Left renal pelvis (tissue), 4 donors: Measurements from ENCODE around the gene MALRD1. TPM values are rescaled to one million over a fixed set of nuclear protein-coding genes. Genes with fewer than 3 reads are reported as not detected.

Source experiments
- DNase-seq, 4 donors: peaks; one replicate each; pipeline ENCODE4 v3.0.0-alpha.2; 2013; ENCODE audit warnings: low read depth in 4 of 4, low spot score in 3 of 4
- polyA plus RNA-seq, 4 donors: library from polyadenylated mRNA; unstranded; fragments of 120-200 nt; gene quantifications; one replicate each; pipeline ENCODE4 v1.2.1, GENCODE V29; 2013; ENCODE audit not compliant: insufficient read length in 4 of 4

MALRD1 gene
- polyA plus RNA-seq: 1 to 10 TPM; 2.0 to 3.4 (median 2.4) TPM

- no peak for DNase-seq
Observed at GRCh38 chr10:19048489-19048888, at the start of gene MALRD1. TSS of gene MALRD1 (plus strand) at chr10:19048801. CDS start at chr10:19048939, 138 bp downstream.

GRCh38 chr10:19003341-19003740 is 45.3 kb upstream of the MALRD1 start:
- DNase-seq: no peak

DNA sequence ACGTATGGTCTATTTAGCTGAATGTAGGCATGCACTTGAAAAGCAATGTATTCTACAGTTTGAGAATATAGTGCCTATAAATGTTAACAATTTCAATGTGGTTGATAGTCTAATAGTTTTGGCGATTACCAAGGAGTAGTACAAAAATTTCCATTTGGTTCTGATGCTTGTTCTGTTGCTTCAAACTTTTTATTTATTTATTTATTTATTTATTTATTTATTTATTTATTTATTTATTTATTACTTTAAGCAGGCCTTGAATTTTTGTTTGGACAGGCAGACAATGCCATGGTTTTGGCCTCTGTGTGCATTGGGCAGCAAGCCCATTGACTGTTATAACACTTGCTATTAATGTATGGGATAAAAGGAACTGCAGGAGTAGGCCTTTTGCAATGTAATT is 36.5 kb upstream of the MALRD1 start:
- DNase-seq: no peak

GRCh38 chr10:19014034-19014433 is 34.6 kb upstream of the MALRD1 start:
- no peak for DNase-seq

GRCh38 chr10:19014498-19014897 is 34.1 kb upstream of the MALRD1 start:
- DNase-seq: no peak

GRCh38 chr10:19017116-19017890 is 31.3 kb upstream of the MALRD1 start:
- DNase-seq: no peak

- DNase-seq: no peak
Observed at GRCh38 chr10:19021162-19021561, 27.4 kb upstream of the MALRD1 start.

DNA sequence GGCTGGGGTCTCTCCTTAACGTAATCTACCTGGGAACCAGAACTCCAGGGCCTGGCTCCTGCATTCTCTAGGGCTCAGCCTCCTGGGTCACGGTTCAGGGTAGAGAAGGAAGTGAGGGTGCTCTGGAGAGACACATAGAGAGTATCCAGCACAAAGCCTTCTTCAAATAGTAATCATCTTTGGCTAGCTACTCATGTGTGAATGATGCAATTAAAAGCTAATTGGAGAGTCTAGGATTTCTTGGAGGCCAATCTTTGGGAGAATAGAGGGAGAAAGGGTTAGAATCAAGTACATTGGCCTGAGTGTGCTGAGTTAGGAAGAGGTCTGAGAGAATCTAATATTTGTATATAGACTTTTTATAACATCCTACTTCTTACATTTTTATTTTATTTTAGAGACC is 24.0 kb upstream of the MALRD1 start:
- no peak for DNase-seq

DNA sequence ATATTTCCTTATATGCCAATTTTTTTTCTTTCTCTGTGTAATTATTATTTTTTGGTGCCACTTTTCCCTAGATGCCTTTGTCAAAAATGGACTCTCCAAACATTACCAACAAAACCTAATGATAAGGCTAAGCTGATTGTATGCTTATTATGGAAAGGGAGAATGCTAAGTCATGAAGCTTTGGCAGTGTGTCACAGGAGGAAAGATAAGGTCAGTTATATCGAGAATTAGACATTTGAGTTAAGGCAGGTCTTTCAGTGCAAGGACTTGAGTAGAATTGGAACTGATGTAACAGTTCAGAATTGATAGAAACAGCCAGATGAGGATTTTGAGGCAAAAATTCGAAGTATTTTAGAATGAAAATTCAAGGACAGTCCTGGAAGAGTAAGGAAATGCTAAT is 16.8 kb upstream of the MALRD1 start:
- no peak for DNase-seq

- DNase-seq: no peak
Observed at GRCh38 chr10:19033741-19034140, 14.9 kb upstream of the MALRD1 start.

- no peak for DNase-seq
Observed at GRCh38 chr10:19041171-19041570, 7.4 kb upstream of the MALRD1 start.

GRCh38 chr10:19043431-19043830 is 5.2 kb upstream of the MALRD1 start:
- no peak for DNase-seq

DNA sequence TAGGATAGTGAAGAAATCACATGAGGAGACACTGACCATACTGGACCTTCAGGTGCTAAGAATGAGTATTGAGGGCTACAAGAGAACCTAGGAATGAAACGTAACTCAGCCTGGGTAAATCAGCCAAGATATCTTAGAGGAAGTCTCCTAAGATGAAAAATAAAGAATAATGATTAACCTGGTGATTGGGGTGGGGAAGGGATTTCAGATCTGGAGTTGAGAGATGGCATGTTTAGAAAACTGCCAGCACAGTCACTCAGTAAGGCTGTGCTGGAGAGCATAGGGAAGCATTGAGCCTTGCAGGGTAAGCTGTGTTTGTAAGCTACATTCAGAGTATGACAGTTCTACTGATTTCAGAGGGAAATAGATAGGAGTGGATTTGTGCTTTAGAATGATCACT is 1.9 kb upstream of the MALRD1 start:
- DNase-seq: no peak

- peak in 1 of 4 donors; percentile 14 for DNase-seq
Observed at GRCh38 chr10:19048891-19049290, 290 bp downstream of the MALRD1 start.

GRCh38 chr10:19049567-19049966 is 966 bp downstream of the MALRD1 start:
- no peak for DNase-seq

DNA sequence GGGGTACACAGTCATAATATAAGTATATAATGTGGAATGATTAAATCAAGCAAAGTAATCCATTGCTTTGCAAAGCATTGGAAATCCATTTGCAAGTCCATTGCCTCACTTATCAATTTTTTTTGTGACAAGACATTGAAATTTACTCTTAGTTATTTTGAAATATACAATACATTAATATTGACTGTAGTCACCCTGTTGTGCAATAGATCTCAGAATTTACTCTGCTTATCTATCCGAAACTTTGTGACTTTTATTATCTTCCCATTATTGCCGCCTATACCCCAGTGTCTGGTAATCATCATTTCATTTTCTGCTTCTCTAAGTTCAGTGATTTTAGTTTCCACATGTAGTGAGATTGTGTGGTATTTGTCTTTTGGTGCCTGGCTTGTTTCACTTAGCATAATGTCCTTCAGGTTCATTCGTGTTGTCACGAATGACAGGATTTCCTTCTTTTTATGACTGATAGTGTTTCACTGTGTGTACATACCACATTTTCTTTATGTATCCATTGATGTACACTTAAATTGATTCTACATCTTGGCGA is 5.8 kb downstream of the MALRD1 start:
- no peak for DNase-seq

- DNase-seq: no peak
Observed at GRCh38 chr10:19058046-19058445, 9.4 kb downstream of the MALRD1 start.

GRCh38 chr10:19063986-19064385 is 15.4 kb downstream of the MALRD1 start:
- no peak for DNase-seq

GRCh38 chr10:19071946-19072345 is 23.3 kb downstream of the MALRD1 start:
- DNase-seq: no peak

DNA sequence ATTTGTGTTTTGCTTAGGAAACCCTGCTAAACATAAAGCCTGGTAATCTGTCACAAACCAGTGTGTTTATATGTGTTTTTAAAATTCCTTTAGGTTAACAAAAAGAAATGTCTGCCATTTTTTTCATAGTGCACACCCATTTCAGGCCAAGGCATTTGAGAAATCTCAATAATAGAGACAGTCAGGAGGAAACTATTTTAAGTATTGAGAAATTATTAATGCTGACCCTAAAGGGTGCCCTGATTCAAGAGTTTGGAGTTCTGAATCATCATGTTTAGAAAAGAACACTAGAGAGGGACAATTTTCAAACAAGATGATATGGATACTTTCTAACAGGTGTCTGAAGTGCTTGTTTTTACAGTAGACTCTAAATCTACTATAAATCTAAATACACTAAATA is 28.7 kb downstream of the MALRD1 start:
- no peak for DNase-seq

- DNase-seq: no peak
Observed at GRCh38 chr10:19096501-19097073, 48.0 kb downstream of the MALRD1 start.

- DNase-seq: no peak
Observed at GRCh38 chr10:19097151-19097550, 48.5 kb downstream of the MALRD1 start.
